ENCODE results near the gene TRIML2. TPM values are rescaled to one million over a fixed set of nuclear protein-coding genes. Genes with fewer than 3 reads are reported as not detected.
A peak's percentile ranks its signal among the peaks of the same experiment; 100 is the strongest.

Gene TRIML2
- not detected in 2 replicates for total RNA-seq (2014; rRNA removed)
- Bru-seq, nascent RNA: percentile 6 among the genes with signal in this experiment
- percentile 3 among the genes with signal in this experiment for BruChase-seq, experiment 1, labeled RNA remaining after a 6-hour chase
- BruChase-seq, experiment 2, labeled RNA remaining after a 2-hour chase: not detected
- long read RNA-seq: 0 reads

GRCh38 chr4:188109157-188109755, at the start of gene TRIML2:
TRIML2 (minus strand) TSS chr4:188109603; CDS start chr4:188105368, 4,235 bp downstream.
- intact Hi-C loops (cut with micrococcal nuclease): no loop called here
- Histone ChIP-seq H2AFZ (ENCODE audit: low read length) (no peak within 1 kb of the TSS), H3F3A (ENCODE audit: low read length, unreplicated experiment) (no peaks in the 10 kb centered on the region), H3K4me2 (ENCODE audit: low read length) (no peak within 1 kb of the TSS), H3K9ac (ENCODE audit: low read length) (no peak within 1 kb of the TSS), H4K20me1 (ENCODE audit: low read length) (no peaks in the 10 kb centered on the region), H3K27ac (ENCODE audit: low read length) (no peak within 1 kb of the TSS), H3K9me2 (replicated peaks; ENCODE audit: low read length) (no peaks in the 10 kb centered on the region), H3K4me1 (ENCODE audit: insufficient read depth, low read length) (no peaks in the 10 kb centered on the region), H3K9me3 (ENCODE audit: low read length) (no peaks in the 10 kb centered on the region), H3K4me3 (ENCODE audit: low read length) (no peak within 1 kb of the TSS), H3K36me3 (ENCODE audit: low read depth, low read length) (no peaks in the 10 kb centered on the region), H3K27me3 (ENCODE audit: low read length) (no peaks in the 10 kb centered on the region), H3K79me2 (ENCODE audit: low read length) (no peaks in the 10 kb centered on the region)
- DNase-seq (peak; percentile 37), ATAC-seq (no peak)
- ChIA-PET CTCF (no interaction called here), POLR2A (ENCODE audit: unreplicated experiment) (no interaction called here)
- TF ChIP-seq EZH2 (IDR thresholded peaks at IDR 0.05; ENCODE audit: low read length, unreplicated experiment): no peak
- no peak for TF ChIP-seq CTCF (conservative IDR thresholded peaks at IDR 0.05; ENCODE audit: low read depth, low read length)
- TF ChIP-seq EZH2phosphoT487 (IDR thresholded peaks at IDR 0.05; ENCODE audit: borderline replicate concordance, low read length): no peak
- no TSS peak for BruUV-seq (replicated peaks)

DNA sequence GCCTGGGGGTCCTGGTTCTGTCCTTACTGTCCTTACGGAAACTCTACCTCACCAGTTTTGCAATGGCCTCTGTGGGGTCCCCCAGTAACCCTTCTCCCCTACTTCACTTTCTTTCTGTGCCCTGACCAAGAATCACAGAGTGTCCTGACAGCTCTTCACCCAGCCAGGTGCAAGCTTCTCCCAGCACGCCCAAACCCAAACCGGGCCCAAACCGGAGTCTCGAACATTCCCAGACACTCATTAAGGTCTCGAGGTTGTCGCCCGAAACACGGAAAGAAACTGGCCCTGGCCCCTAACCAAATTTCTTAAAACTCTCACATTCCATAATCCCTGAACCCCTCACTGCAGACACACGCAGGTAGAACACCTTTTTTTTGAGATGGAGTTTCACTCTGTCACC, 48.9 kb upstream of the TRIML2 start:
- intact Hi-C loops (cut with micrococcal nuclease): no loop called here
- no peaks in the 10 kb centered on the region for H3K79me2 ChIP-seq (ENCODE audit: low read length)
- TF ChIP-seq EZH2 (IDR thresholded peaks at IDR 0.05; ENCODE audit: low read length, unreplicated experiment) (no peak), CTCF (conservative IDR thresholded peaks at IDR 0.05; ENCODE audit: low read depth, low read length) (no peak), EZH2phosphoT487 (IDR thresholded peaks at IDR 0.05; ENCODE audit: borderline replicate concordance, low read length) (no peak)
- no peak overlapping the region for H2AFZ ChIP-seq (ENCODE audit: low read length)
- no peaks in the 10 kb centered on the region for H3K27me3 ChIP-seq (ENCODE audit: low read length)
- no peaks in the 10 kb centered on the region for H4K20me1 ChIP-seq (ENCODE audit: low read length)
- no TSS peak for BruUV-seq (replicated peaks)
- H3K4me2 ChIP-seq (ENCODE audit: low read length): no peak overlapping the region
- no peaks in the 10 kb centered on the region for H3F3A ChIP-seq (ENCODE audit: low read length, unreplicated experiment)
- no peaks in the 10 kb centered on the region for H3K4me1 ChIP-seq (ENCODE audit: insufficient read depth, low read length)
- no peaks in the 10 kb centered on the region for H3K9me3 ChIP-seq (ENCODE audit: low read length)
- no peak for ATAC-seq
- H3K27ac ChIP-seq (ENCODE audit: low read length): no peak overlapping the region
- no peak overlapping the region for H3K4me3 ChIP-seq (ENCODE audit: low read length)
- no peak overlapping the region for H3K9ac ChIP-seq (ENCODE audit: low read length)
- CTCF ChIA-PET: no interaction called here
- no peaks in the 10 kb centered on the region for H3K36me3 ChIP-seq (ENCODE audit: low read depth, low read length)
- POLR2A ChIA-PET (ENCODE audit: unreplicated experiment): no interaction called here
- H3K9me2 ChIP-seq (replicated peaks; ENCODE audit: low read length): no peaks in the 10 kb centered on the region
- no peak for DNase-seq

DNA sequence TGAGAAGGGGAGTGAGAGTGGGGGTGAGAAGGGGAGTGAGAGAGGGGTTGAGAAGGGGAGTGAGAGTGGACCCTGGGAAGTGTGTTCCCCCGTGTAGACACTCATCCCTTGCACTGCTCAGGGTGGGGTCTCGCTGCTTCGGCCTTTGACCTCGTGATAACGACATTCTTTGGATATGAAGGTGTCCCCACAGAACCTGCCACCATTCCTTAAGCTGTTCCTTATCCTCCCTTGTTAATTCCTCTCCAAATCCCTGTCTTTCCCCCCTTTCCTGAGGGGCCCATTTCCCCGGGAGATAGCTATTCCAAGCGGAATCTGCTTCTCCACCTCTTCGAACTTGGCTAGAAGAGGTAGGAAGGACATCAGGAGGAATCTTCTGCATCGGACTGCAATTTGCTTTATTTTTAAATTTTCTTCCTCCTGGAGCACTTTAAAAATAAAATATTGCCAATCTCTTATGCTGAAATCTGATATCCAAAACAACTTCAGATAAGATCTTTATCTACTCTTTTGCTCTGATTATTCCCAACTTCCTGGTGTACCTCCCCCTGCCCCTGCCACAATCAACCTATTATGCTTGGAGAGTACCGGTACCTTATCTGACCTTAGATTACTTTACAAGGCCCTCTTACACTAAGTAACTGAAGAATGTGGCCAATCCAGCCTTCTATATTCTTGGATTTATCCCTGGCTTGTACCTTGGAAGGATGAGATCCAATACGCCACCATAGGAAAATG, 45.4 kb upstream of the TRIML2 start:
- no peaks in the 10 kb centered on the region for H3K4me1 ChIP-seq (ENCODE audit: insufficient read depth, low read length)
- no peak overlapping the region for H2AFZ ChIP-seq (ENCODE audit: low read length)
- TF ChIP-seq EZH2 (IDR thresholded peaks at IDR 0.05; ENCODE audit: low read length, unreplicated experiment) (no peak), EZH2phosphoT487 (IDR thresholded peaks at IDR 0.05; ENCODE audit: borderline replicate concordance, low read length) (no peak), CTCF (conservative IDR thresholded peaks at IDR 0.05; ENCODE audit: low read depth, low read length) (no peak)
- no peaks in the 10 kb centered on the region for H3K36me3 ChIP-seq (ENCODE audit: low read depth, low read length)
- no peaks in the 10 kb centered on the region for H4K20me1 ChIP-seq (ENCODE audit: low read length)
- ATAC-seq: no peak
- no peaks in the 10 kb centered on the region for H3K9me2 ChIP-seq (replicated peaks; ENCODE audit: low read length)
- H3K79me2 ChIP-seq (ENCODE audit: low read length): no peaks in the 10 kb centered on the region
- intact Hi-C loops (cut with micrococcal nuclease): no loop called here
- H3K4me3 ChIP-seq (ENCODE audit: low read length): no peak overlapping the region
- no peaks in the 10 kb centered on the region for H3K27me3 ChIP-seq (ENCODE audit: low read length)
- H3K9ac ChIP-seq (ENCODE audit: low read length): no peak overlapping the region
- H3K9me3 ChIP-seq (ENCODE audit: low read length): no peaks in the 10 kb centered on the region
- ChIA-PET CTCF (no interaction called here), POLR2A (ENCODE audit: unreplicated experiment) (no interaction called here)
- no peak overlapping the region for H3K27ac ChIP-seq (ENCODE audit: low read length)
- no peak for DNase-seq
- no TSS peak for BruUV-seq (replicated peaks)
- no peaks in the 10 kb centered on the region for H3F3A ChIP-seq (ENCODE audit: low read length, unreplicated experiment)
- H3K4me2 ChIP-seq (ENCODE audit: low read length): no peak overlapping the region

Measured in PC-3 (cell line).